Measurements from ENCODE around the gene EMP1.

DNA sequence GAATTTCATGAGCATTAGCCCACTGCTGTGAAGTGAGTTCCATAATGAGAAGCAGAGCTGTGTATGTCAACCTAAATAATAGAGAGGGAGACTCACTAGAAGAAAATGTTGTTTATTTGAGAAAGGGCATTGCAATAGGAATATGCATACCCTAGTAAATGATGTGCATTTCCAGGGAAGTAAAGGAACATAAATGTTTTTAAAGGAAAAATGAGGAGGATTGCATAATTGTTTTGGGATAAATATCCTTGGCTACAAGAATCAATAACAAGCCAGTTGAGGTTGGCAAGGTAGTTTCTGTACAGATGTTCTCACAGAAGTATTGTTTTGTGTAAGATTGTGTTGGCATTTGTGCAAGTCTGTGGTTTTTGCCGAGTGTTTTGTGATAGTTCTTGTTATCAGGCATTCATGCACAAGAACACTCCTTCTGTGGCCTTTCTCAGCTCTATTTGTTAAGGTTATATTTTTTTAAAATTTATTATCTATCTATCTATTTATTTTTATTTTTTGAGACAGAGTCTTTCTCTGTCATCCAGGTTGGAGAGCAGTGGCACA lies 47.1 kb downstream of the EMP1 start:
- TF ChIP-seq RAD21 (IDR thresholded peaks at IDR 0.05; ENCODE audit: low read depth), result no peak
- TF ChIP-seq CREB1 (IDR thresholded peaks at IDR 0.05; ENCODE audit: low read depth), result no peak
- TF ChIP-seq CEBPB (IDR thresholded peaks at IDR 0.05), result no peak
- no peak for TF ChIP-seq YY1 (IDR thresholded peaks at IDR 0.05; ENCODE audit: low read depth)
- TF ChIP-seq USF1 (IDR thresholded peaks at IDR 0.05), result no peak
- no peak for TF ChIP-seq TAF1 (IDR thresholded peaks at IDR 0.05; ENCODE audit: low read depth)
- TF ChIP-seq FOXM1 (IDR thresholded peaks at IDR 0.05; ENCODE audit: borderline replicate concordance, low read depth), result no peak
- no peak for TF ChIP-seq EP300 (IDR thresholded peaks at IDR 0.05; ENCODE audit: borderline replicate concordance)
- TF ChIP-seq, protein P1, sequence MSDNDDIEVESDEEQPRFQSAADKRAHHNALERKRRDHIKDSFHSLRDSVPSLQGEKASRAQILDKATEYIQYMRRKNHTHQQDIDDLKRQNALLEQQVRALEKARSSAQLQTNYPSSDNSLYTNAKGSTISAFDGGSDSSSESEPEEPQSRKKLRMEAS (IDR thresholded peaks at IDR 0.05), result no peak
- no peak for TF ChIP-seq REST (IDR thresholded peaks at IDR 0.05; ENCODE audit: low read depth)
- no peak for TF ChIP-seq NFIC (IDR thresholded peaks at IDR 0.05)
- no peak for TF ChIP-seq TCF12 (IDR thresholded peaks at IDR 0.05; ENCODE audit: low read depth)

All from Ishikawa (cell line).